Measurements from ENCODE around the gene TEX51.

TEX51 gene

DNA sequence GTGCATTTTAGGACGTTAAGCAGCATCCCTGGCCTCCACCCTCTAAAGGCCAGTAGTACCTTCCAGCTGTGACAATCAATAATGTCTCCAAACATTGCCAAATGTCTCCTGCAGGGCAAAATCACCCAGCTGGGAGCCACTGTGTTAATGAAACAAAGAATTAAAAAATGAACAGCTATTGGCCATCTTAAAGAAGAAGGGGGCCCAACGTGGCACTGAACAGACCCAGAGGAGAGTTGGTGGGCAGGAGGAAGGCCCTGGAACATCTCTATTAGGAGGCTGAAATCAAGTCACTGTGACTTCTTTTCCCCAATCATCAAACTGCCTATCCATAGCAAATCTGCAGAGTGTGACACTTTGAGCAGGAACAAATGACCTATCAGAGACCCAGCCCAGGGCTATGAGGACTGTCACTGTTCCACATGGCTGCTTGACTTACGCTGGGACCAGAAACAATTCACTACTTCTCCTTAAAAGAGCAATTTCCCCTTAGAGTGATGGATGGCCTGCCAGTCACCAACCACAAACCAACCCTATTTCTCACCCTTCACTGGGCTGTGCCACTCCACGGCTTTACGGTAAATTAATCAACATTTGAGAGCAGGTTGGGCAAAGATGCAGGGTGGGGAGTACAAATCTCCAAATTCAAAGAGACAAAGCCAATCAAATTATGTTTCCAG lies 35.2 kb upstream of the TEX51 start:
- Histone ChIP-seq H3K9ac (ENCODE audit: low read depth, low read length) (no peak overlapping the region), H3K36me3 (ENCODE audit: insufficient read depth, low read length) (no peaks in the 10 kb centered on the region), H3K9me3 (ENCODE audit: control insufficient read depth, insufficient read depth, low read length) (no peaks in the 10 kb centered on the region; the same call in 1 of the 2 replicates), H3K4me1 (ENCODE audit: insufficient read depth, low read length) (no peaks in the 10 kb centered on the region)

DNA sequence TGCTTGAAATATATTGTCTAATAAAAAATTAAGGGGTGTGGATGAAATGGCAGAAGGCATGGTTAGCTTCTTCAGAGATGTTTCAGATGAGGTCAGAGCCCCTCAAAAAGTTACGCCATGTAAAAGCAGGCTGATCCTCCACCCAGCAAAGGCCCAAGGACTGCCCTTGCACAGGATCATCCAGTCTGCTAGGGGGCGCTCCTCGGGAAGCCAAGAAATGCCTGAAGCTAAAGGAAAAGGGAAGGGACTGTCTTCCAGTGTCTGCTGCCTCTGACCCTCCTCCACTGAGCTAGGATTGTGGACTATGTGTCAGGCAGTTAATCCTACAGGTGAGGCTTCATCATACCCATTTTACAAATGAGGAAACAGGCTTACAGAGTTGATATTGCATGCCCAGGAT lies 33.8 kb upstream of the TEX51 start:
- Histone ChIP-seq H3K4me1 (ENCODE audit: insufficient read depth, low read length) (no peaks in the 10 kb centered on the region), H3K36me3 (ENCODE audit: insufficient read depth, low read length) (no peaks in the 10 kb centered on the region), H3K9ac (ENCODE audit: low read depth, low read length) (no peak overlapping the region), H3K9me3 (ENCODE audit: control insufficient read depth, insufficient read depth, low read length) (no peaks in the 10 kb centered on the region; the same call in 1 of the 2 replicates)

DNA sequence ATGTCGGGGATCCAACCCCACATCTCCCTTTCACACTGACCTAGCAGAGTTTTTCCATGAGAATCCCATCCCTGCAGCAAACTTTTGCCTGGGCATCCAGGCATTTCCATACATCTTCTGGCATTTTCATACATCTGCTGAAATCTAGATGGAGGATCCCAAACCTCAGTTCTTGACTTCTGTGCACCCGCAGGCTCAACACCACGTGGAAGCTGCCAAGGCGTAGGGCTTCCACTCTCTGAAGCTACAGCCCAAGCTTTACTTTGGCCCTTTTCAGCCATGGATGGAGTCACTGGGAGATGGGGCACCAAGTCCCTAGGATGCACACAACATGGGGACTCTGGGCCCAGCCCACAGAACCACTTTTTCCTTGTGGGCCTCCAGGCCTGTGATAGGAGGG lies 32.2 kb upstream of the TEX51 start:
- Histone ChIP-seq H3K36me3 (ENCODE audit: insufficient read depth, low read length) (no peaks in the 10 kb centered on the region), H3K4me1 (ENCODE audit: insufficient read depth, low read length) (no peaks in the 10 kb centered on the region), H3K9ac (ENCODE audit: low read depth, low read length) (no peak overlapping the region), H3K9me3 (ENCODE audit: control insufficient read depth, insufficient read depth, low read length) (no peaks in the 10 kb centered on the region; the same call in 1 of the 2 replicates)

DNA sequence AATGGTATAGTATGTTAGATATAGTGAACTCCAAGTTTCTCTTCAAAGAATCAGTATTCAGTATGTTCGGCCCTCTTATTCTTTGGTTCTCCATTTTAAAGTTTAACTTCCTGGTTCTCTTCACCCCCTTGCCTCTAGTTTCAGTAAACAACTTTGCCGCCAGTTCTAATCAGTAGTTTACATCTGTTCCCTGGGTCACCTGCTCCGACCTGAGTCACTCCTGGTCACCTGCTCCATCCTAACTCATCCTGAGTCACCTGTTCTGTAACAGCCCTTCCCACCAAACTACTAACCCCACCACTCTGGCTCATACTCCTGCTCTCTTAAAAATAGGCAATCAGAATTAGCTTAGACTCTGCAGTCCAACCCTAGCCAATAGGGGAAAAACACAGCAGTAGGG lies 23.7 kb upstream of the TEX51 start:
- Histone ChIP-seq H3K36me3 (ENCODE audit: insufficient read depth, low read length) (no peaks in the 10 kb centered on the region), H3K4me1 (ENCODE audit: insufficient read depth, low read length) (no peaks in the 10 kb centered on the region), H3K9me3 (ENCODE audit: control insufficient read depth, insufficient read depth, low read length) (no peaks in the 10 kb centered on the region), H3K9ac (ENCODE audit: low read depth, low read length) (no peak overlapping the region)

DNA sequence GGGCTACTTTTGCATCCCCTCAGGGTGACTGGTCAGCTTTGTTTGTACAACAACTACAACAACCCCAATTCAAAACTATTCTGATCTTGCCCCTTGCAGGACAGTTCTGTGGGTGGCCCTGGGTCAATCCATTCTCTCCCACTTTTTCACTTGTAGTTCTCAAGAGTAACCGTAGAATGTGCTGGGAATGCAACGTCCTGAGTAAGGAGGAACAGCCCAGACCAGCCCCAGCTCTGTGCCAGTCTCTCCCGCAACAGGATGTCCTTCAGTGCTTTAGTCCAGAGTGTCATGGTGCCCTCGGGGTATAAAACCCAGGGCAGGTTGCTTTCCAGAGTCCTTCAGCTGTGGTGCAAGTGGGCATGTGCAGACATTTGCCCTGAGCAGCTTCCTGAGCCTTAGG lies 22.1 kb upstream of the TEX51 start:
- no peaks in the 10 kb centered on the region for H3K9me3 ChIP-seq (ENCODE audit: control insufficient read depth, insufficient read depth, low read length)
- no peaks in the 10 kb centered on the region for H3K36me3 ChIP-seq (ENCODE audit: insufficient read depth, low read length)
- no peak overlapping the region for H3K9ac ChIP-seq (ENCODE audit: low read depth, low read length)
- H3K4me1 ChIP-seq (ENCODE audit: insufficient read depth, low read length), result no peaks in the 10 kb centered on the region

DNA sequence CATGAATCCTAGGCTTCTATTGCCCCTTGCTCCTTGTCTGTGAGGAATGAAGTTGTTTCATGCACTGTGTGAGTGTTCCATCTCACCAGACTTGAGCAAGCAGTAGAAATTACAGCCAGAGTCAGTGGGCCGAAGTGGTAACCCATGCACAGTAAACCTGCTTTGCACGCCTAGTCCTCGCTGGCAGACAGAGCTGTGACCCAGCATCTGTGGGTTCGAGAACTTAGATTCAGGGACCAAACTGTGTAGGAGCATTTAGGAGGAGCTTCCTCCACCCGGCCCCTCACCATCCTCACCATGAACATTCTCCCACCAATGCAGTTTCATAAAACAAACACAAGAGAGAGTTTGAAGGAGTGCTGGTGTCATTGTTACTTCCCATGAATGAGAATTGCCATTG lies 21.6 kb upstream of the TEX51 start:
- Histone ChIP-seq H3K4me1 (ENCODE audit: insufficient read depth, low read length) (no peaks in the 10 kb centered on the region), H3K9ac (ENCODE audit: low read depth, low read length) (no peak overlapping the region), H3K9me3 (ENCODE audit: control insufficient read depth, insufficient read depth, low read length) (no peaks in the 10 kb centered on the region), H3K36me3 (ENCODE audit: insufficient read depth, low read length) (no peaks in the 10 kb centered on the region)

DNA sequence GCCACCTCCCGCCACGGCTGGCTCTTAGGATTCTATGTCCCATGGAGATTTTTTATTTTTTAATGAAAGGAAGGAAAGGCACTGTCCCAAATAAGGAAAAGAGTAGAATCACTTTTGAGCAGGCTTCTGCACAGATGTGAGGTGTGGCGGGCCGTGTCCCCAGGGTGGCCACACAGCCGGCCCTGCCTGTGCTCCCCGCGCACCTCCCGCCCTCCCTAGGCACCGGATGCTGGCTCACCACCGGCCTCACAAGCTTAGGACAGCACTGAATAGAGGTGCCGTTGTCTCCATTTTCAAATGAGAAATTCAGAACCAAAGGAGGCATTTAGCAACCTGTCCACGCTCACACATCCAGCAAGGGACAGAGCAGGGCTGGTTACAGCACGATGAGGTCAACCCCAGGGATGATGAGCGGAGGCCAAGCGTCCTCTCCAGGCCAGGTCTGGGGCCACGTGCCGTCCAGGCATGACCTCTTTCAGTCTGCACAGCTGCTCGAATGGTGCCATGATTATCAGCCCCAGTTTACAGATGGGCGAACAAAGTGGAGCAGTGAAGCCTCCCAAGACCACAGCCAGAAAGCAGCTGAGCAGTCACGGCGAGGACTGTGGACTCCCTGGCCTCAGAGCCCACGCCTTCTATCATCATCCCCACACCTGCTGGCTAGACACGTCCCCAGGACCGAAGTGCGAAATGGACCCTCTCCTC lies 20.7 kb upstream of the TEX51 start:
- H3K9me3 ChIP-seq (ENCODE audit: control insufficient read depth, insufficient read depth, low read length), result no peaks in the 10 kb centered on the region
- no peaks in the 10 kb centered on the region for H3K4me1 ChIP-seq (ENCODE audit: insufficient read depth, low read length)
- no peak overlapping the region for H3K9ac ChIP-seq (ENCODE audit: low read depth, low read length)
- no peaks in the 10 kb centered on the region for H3K36me3 ChIP-seq (ENCODE audit: insufficient read depth, low read length)

DNA sequence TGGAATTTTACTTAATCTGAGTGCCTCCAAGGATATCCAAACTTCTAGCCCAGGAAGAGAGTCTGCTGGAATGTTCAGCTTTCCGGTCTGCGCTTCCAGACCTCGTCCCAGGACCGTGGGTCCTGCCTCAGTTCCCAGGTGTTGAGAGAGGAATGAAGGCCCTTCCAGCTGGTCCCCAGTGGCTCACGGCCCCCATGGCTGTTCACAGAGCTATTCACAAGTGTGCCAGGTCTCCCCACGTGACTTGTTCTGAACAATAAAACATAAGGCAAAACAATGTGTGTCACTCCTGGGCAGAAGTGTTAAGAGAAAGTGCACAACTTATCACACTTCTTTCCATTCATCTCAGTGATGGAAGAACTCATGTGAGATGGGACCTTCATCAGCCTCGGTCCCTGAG lies 20.1 kb upstream of the TEX51 start:
- no peaks in the 10 kb centered on the region for H3K4me1 ChIP-seq (ENCODE audit: insufficient read depth, low read length)
- H3K9ac ChIP-seq (ENCODE audit: low read depth, low read length), result no peak overlapping the region
- no peaks in the 10 kb centered on the region for H3K36me3 ChIP-seq (ENCODE audit: insufficient read depth, low read length)
- no peaks in the 10 kb centered on the region for H3K9me3 ChIP-seq (ENCODE audit: control insufficient read depth, insufficient read depth, low read length)

DNA sequence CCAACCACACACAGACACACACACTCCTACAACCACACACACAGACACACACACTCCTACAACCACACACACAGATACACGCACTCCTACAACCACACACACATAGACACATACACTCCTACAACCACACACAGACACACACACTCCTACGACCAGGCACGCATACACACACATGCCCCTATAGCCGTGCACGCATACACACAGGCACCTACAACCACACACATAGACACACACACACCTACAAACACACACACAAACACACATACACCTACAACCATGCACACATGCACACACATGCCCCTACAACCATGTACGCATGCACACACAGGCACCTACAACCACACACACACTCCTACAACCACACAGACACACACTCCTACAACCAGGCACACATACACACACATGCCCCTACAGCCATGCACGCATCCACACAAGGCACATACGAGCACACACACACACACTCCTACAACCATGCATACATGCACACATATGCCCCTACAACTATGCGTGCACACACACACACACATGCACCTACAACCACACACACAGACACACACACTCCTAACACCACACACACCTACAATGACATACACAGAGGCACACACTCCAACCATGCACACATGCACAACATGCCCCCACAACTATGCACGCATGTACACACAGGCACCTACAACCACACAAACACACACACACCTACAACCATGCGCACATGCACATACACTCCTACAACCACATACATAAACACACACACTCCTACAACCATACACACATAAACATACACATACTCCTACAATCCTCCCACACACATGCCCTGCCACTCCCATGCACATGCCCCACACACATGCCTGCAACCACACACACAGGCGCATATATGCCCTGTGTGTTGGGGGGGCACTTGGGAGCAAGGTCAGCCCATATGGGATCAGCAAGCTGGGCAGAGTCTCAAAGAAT lies 19.1 kb upstream of the TEX51 start:
- H3K9ac ChIP-seq (ENCODE audit: low read depth, low read length), result no peak overlapping the region
- no peaks in the 10 kb centered on the region for H3K9me3 ChIP-seq (ENCODE audit: control insufficient read depth, insufficient read depth, low read length)
- no peaks in the 10 kb centered on the region for H3K4me1 ChIP-seq (ENCODE audit: insufficient read depth, low read length)
- no peaks in the 10 kb centered on the region for H3K36me3 ChIP-seq (ENCODE audit: insufficient read depth, low read length)

DNA sequence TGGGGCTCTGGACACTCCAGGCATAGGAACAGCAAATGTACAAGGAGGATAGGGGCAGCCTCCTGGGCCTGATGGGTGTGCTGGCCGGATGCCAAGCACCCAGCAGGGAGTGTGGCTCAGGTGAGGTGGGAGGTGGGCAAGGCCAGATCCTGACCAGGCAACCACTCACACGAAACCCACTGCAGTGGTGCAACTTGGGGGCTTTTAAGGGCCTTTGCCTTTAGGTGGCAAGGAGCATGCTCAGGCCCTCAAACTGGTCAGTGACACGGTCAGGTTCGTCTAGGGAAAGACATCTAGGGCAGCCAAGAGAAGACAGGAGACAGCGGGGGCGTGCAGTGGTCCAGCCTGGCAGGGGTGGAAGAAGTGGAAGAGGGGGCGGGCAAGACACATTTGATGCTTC lies 18.4 kb upstream of the TEX51 start:
- no peaks in the 10 kb centered on the region for H3K4me1 ChIP-seq (ENCODE audit: insufficient read depth, low read length)
- H3K36me3 ChIP-seq (ENCODE audit: insufficient read depth, low read length), result no peaks in the 10 kb centered on the region
- no peak overlapping the region for H3K9ac ChIP-seq (ENCODE audit: low read depth, low read length)
- H3K9me3 ChIP-seq (ENCODE audit: control insufficient read depth, insufficient read depth, low read length), result no peaks in the 10 kb centered on the region

DNA sequence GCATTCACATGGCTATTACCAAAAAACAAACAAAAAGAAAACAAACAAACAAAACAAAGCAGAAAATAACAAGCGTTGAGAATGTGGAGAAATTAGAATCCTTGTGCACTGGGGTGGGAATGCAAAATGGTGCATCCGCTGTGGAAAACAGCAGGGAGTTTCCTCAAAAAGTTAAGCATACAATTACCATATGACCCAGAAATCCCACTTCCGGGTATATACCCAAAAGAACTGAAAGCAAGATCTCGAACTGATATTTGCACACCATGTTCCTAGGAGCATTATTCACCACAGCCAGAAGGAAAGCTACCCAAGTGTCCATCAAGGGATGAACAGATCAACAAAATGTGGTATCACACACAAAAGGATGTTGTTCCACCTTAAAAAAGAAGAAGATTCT lies 17.9 kb upstream of the TEX51 start:
- Histone ChIP-seq H3K9me3 (ENCODE audit: control insufficient read depth, insufficient read depth, low read length) (no peaks in the 10 kb centered on the region), H3K36me3 (ENCODE audit: insufficient read depth, low read length) (no peaks in the 10 kb centered on the region), H3K4me1 (ENCODE audit: insufficient read depth, low read length) (no peaks in the 10 kb centered on the region), H3K9ac (ENCODE audit: low read depth, low read length) (no peak overlapping the region)

DNA sequence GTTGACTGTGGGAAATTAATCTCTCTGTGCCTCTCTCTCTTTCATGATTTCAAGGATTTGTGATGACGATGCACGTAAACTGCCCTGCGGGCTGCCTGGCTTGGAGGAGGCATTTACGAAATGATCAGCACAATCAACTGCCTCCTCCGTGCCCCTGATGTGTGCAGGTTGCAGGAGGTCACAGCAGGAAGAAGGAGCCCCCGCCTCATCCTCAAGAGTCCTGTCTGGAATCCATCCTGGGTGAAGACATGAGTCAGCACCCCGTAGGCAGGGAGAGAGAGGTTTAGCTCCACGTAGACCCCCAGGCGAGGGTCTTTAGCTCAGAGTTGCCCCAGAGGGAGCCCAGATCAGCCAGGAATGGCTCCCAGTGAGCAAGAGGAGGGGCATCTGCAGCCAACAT lies 17.1 kb upstream of the TEX51 start:
- Histone ChIP-seq H3K36me3 (ENCODE audit: insufficient read depth, low read length) (no peaks in the 10 kb centered on the region), H3K4me1 (ENCODE audit: insufficient read depth, low read length) (no peaks in the 10 kb centered on the region), H3K9ac (ENCODE audit: low read depth, low read length) (no peak overlapping the region)

DNA sequence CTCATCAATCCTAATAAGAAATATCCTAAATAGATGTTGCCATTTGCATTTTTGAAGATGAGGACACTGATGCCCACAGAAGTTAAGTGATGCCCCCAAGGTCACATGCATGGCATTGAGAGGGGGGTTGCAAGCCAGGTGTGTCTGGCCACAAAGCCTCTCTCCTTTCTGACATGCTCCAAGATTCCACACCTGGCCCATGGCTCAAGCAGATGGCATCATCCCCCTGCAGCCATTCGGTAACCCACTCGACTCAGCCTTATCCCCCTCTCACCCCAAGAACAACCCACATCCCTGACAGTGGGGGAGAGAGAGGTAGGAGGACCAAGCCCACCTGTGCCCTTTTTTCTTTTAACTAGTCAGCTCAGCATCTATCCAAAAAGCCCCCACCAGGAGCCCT lies 16.5 kb upstream of the TEX51 start:
- no peak overlapping the region for H3K9ac ChIP-seq (ENCODE audit: low read depth, low read length)
- no peaks in the 10 kb centered on the region for H3K36me3 ChIP-seq (ENCODE audit: insufficient read depth, low read length)
- H3K4me1 ChIP-seq (ENCODE audit: insufficient read depth, low read length), result no peaks in the 10 kb centered on the region
- H3K9me3 ChIP-seq (ENCODE audit: control insufficient read depth, insufficient read depth, low read length), result no peaks in the 10 kb centered on the region

More for the DNA sequence above, 17.1 kb upstream of the TEX51 start:
- H3K9me3 ChIP-seq (ENCODE audit: control insufficient read depth, insufficient read depth, low read length), result no peaks in the 10 kb centered on the region

DNA sequence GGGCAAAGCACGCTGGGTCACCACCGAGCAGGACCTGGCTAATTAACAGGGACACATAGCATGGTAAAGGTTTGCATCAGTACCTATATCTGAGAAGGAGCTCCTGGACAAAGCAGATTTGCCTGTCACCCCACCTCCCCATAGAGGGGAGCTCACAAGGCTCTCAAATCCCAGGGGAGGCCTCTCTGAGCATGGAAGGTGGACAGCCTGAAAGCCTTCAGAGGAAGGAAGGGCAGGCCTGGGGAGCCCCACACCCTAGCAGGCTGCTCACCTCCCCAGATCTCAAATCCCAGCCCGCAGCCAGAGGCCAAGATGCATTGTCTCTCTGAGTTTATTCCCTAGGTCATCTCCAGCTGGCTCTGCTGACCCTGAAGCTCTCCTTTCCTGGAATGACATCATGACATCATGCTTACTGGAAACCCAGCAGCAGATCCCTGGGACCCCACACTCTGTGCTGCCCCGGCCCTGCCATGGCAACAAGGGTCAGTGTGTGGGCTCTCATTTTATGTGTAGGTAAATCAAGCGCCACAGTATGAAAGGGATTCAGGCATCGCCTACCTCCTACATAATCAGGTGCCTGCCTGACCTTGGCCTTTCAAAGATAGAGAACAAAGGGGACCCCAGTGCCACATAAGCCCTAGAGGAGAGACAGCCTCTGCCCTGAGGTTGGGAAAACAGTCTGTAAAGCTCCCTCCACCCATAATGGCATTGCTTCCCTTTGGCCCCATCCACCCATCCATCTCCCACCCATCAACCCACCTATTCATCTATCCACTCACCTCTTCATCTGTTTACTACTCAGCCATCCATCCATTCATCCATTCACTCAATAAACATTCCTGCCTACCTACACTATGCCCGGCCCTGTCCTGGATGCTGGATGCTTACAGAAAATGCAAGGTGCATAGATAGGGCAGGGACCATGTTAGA lies 15.7 kb upstream of the TEX51 start:
- no peaks in the 10 kb centered on the region for H3K9me3 ChIP-seq (ENCODE audit: control insufficient read depth, insufficient read depth, low read length)
- no peak overlapping the region for H3K9ac ChIP-seq (ENCODE audit: low read depth, low read length)

More for the DNA sequence above, 15.7 kb upstream of the TEX51 start:
- no peaks in the 10 kb centered on the region for H3K36me3 ChIP-seq (ENCODE audit: insufficient read depth, low read length)
- no peaks in the 10 kb centered on the region for H3K4me1 ChIP-seq (ENCODE audit: insufficient read depth, low read length)

All from ES-I3 (cell line).